Activated CD4-positive, alpha-beta T cell treated with anti-CD3 and anti-CD28 coated beads, Interleukin-2, amount 10 ng/mL, durations not matched to agents 24 days and 14 days (primary cell): ENCODE results near the gene SLC45A3. TPM values are rescaled to one million over a fixed set of nuclear protein-coding genes. Genes with fewer than 3 reads are reported as not detected.
A peak's percentile ranks its signal among the peaks of the same experiment; 100 is the strongest.

Experiments
- DNase-seq: peaks from one replicate; pipeline ENCODE4 v3.0.0; 2022
- H3K27ac Mint-ChIP-seq: one replicate; pipeline ENCODE4 v1.8.0; 2022; ENCODE audit warnings: mild to moderate bottlenecking, mixed read lengths
- H3K27me3 Mint-ChIP-seq: one replicate; pipeline ENCODE4 v1.8.0; 2022; ENCODE audit warnings: mixed read lengths
- H3K36me3 Mint-ChIP-seq: one replicate; pipeline ENCODE4 v1.8.0; 2022; ENCODE audit warnings: low read depth, mild to moderate bottlenecking, mixed read lengths
- H3K4me1 Mint-ChIP-seq: one replicate; pipeline ENCODE4 v1.8.0; 2021; ENCODE audit warnings: mixed read lengths
- H3K4me3 Mint-ChIP-seq: one replicate; pipeline ENCODE4 v1.8.0; 2022; ENCODE audit warnings: mild to moderate bottlenecking, moderate library complexity, mixed read lengths
- H3K9me3 Mint-ChIP-seq: one replicate; pipeline ENCODE4 v1.8.0; 2021; ENCODE audit warnings: mixed read lengths
- intact Hi-C: fragments of 100-400 bp; cut with micrococcal nuclease; formaldehyde crosslinking; loops from one replicate; pipeline ENCODE4 v1.15.1; 2023
- total RNA-seq: library from RNA; stranded (reverse); gene quantifications from 2 replicates; pipeline ENCODE4 v1.2.3, GENCODE V29; 2022

SLC45A3 gene
- total RNA-seq, 1 donor from 2014 or later, result 1.1 TPM

DNA sequence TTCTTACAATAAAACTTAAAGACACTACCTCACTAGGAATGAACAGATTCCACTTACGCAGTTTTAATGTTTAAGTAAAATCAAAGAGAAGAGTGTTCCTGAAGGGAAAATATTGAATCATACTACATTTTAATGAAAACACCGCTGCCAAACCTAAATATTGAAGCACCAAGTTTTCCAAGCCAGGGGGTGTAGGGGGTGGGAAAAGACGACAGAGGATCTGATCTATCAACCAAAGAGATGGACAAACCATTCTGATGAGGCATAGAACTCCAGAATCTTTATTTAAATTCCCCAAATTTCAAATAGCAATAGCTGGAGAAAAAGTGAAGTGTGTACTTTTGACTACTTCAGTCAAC is 49.7 kb downstream of the SLC45A3 start:
- intact Hi-C loops, result loop anchor here (1.0 to 5.0 kb wide), 5 partner anchors 14 to 508 kb away; no protein-coding TSS in a partner anchor
- no peak for DNase-seq
- Mint-ChIP-seq H3K9me3 (no peaks in the 10 kb centered on the region), H3K36me3 (peaks cover 30% of the 10 kb centered on the region), H3K27ac (peak overlapping the region; percentile 97), H3K4me3 (peak overlapping the region; percentile 96), H3K4me1 (peaks cover 42% of the 10 kb centered on the region), H3K27me3 (peaks cover 2% of the 10 kb centered on the region)

DNA sequence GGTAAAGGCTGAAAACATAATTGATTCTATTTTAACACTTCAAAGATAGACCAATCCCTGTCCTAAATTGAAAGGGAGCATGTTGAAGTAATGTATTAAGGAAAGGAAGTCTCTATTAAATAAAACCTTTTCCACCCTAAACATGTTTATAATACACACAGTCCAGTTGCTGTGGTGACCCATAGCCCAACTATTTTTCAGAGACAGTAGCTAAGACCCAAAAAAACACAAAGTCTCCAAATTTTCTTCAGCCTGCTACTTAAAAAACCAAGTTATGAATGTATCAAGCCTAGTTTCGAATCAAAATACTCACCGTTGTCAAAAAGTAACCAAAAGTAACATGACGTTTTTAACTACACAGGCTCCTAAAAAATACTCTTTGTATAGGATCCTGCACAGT is 50.1 kb downstream of the SLC45A3 start:
- Mint-ChIP-seq H3K27me3 (no peaks in the 10 kb centered on the region), H3K27ac (peak overlapping the region; percentile 97), H3K4me3 (peak overlapping the region; percentile 96), H3K9me3 (no peaks in the 10 kb centered on the region), H3K4me1 (peaks cover 43% of the 10 kb centered on the region), H3K36me3 (peaks cover 31% of the 10 kb centered on the region)
- intact Hi-C loops, result loop anchor here (5.0 kb wide), 1 partner anchor 343 kb away; no protein-coding TSS in a partner anchor
- peak; percentile 64 for DNase-seq

DNA sequence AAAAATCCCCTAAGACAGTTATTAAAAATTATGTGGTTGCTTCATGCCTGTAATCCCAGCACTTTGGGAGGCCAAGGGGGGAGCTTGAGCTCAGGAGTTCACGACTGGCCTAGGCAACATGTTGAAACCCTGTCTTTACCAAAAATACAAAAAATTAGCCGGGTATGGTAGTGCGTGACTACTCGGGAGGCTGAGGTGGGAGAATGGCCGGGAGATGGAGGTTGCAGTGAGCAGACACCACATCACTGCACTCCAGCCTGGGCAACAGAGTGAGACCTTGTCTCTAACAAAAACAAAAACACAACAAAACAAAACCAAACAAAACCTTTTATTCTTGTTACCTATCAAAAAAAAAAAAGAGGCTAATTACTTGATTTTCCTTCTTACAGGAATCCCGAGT is 50.6 kb downstream of the SLC45A3 start:
- peak; percentile 73 for DNase-seq
- no peaks in the 10 kb centered on the region for H3K27me3 Mint-ChIP-seq
- H3K4me1 Mint-ChIP-seq, result peaks cover 47% of the 10 kb centered on the region
- peaks cover 36% of the 10 kb centered on the region for H3K36me3 Mint-ChIP-seq
- intact Hi-C loops, result loop anchor here (5.0 kb wide), 1 partner anchor 342 kb away; no protein-coding TSS in a partner anchor
- peak overlapping the region; percentile 97 for H3K27ac Mint-ChIP-seq
- no peaks in the 10 kb centered on the region for H3K9me3 Mint-ChIP-seq
- H3K4me3 Mint-ChIP-seq, result peak overlapping the region; percentile 96

DNA sequence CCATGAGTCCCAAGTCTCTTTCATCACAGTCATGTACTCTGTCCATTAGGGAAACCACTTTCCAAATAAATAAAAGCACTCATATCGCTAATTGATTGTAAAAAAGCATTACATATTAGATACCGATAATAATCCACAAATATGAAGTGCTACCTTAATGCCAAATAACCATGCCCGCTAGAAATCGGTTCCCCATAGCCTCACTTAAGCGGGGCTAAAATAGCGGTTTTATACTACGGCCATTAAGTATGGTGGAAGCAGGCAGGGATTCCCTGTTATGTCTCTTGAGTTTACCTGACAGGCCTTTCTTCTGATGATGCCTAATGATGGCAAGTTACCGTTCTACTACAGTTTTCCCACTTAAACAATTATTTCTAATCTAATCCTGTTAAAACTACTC is 52.4 kb downstream of the SLC45A3 start:
- intact Hi-C loops, result no loop called here
- H3K36me3 Mint-ChIP-seq, result peaks cover 48% of the 10 kb centered on the region
- DNase-seq, result no peak
- peaks cover 46% of the 10 kb centered on the region for H3K4me1 Mint-ChIP-seq
- H3K27ac Mint-ChIP-seq, result peak overlapping the region; percentile 60
- peak overlapping the region; percentile 64 for H3K4me3 Mint-ChIP-seq
- H3K27me3 Mint-ChIP-seq, result no peaks in the 10 kb centered on the region
- H3K9me3 Mint-ChIP-seq, result no peaks in the 10 kb centered on the region

DNA sequence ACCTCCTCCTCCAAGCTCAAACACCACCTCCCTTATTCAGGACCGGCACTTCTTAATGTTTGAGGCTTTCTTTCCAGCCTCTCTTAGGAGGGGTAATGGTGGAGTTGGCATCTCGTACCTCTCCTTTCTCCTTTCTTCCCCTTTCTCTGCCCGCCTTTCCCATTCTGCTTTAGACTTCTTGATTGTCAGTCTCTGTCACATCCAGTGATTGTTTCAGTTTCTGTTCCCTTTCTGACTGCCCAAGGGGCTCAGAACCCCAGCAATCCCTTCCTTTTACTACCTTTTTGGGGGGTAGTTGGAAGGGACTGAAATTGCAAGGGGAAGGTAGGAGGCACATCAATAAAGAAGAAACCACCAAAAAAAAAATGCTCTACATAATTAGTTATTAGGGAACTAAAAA is 54.1 kb downstream of the SLC45A3 start:
- no peak for DNase-seq
- intact Hi-C loops, result no loop called here
- Mint-ChIP-seq H3K27ac (peak overlapping the region; percentile 21), H3K4me3 (peak overlapping the region; percentile 53), H3K36me3 (peaks cover 56% of the 10 kb centered on the region), H3K9me3 (no peaks in the 10 kb centered on the region), H3K27me3 (no peaks in the 10 kb centered on the region), H3K4me1 (peaks cover 42% of the 10 kb centered on the region)

DNA sequence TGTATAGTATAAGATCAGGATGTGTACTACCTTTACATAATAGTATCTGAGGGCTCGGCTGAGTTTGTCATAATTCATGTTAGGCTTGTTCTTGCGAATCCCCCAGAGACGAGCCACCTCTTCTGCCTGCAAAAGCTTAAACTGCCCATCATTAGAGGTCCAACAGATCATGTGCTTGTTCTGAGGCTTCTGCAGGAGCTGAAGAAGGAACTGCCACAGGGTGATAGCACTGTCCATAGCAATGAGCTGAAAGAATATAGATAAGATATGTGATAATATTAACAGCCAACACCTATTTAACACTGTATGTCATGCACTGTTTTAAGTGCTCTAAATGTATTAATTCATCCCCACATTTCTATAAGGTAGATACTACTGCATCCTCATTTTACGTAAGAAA is 56.7 kb downstream of the SLC45A3 start:
- no peak overlapping the region for H3K4me3 Mint-ChIP-seq
- peaks cover 68% of the 10 kb centered on the region for H3K36me3 Mint-ChIP-seq
- intact Hi-C loops, result no loop called here
- no peak overlapping the region for H3K27ac Mint-ChIP-seq
- no peak for DNase-seq
- no peaks in the 10 kb centered on the region for H3K27me3 Mint-ChIP-seq
- peaks cover 38% of the 10 kb centered on the region for H3K4me1 Mint-ChIP-seq
- no peaks in the 10 kb centered on the region for H3K9me3 Mint-ChIP-seq

DNA sequence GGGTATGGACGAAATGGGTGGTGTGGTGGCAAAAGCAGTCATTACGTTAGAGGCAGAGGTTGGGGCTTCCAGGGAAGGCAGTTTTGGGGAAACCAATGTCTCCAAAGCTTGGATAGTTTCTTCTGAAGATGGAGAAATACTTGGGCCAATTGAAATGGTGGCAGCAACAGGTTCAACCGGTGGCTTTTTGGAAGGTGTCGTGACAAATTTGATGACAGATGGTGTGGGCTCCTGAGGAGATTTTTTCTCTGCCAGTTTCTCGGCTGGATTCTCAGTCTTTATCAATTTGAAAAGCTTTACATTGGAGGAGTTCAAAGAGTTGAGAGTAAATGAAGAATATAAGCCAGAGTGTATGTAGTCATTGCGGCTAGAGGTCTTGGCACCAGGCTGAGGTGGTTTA is 60.0 kb downstream of the SLC45A3 start:
- Mint-ChIP-seq H3K36me3 (peaks cover 61% of the 10 kb centered on the region), H3K27me3 (no peaks in the 10 kb centered on the region), H3K4me3 (no peak overlapping the region), H3K4me1 (peaks cover 21% of the 10 kb centered on the region), H3K27ac (peak overlapping the region; percentile 22), H3K9me3 (no peaks in the 10 kb centered on the region)
- DNase-seq, result no peak
- intact Hi-C loops, result no loop called here

DNA sequence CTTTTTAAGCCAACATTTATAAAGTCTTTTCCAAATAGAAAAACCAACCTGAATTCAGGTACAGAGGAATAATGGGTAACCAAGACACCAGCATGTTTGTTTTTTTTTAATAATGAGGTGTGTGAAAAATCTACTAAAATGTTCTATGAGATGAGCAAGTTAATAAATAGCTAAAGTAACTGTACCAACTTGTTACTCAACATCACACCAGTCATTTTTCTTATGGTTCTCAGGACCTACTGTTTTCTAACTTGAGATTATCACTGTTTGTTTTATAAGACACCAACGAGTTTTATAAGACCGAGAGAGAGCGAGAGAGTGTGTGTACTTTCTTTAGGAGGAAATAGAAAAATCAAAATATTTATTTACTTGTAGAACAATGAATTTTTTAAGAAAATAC is 60.9 kb downstream of the SLC45A3 start:
- Mint-ChIP-seq H3K4me1 (peaks cover 19% of the 10 kb centered on the region), H3K27me3 (no peaks in the 10 kb centered on the region), H3K36me3 (peaks cover 60% of the 10 kb centered on the region), H3K9me3 (no peaks in the 10 kb centered on the region), H3K4me3 (no peak overlapping the region), H3K27ac (no peak overlapping the region)
- no peak for DNase-seq
- intact Hi-C loops, result no loop called here

DNA sequence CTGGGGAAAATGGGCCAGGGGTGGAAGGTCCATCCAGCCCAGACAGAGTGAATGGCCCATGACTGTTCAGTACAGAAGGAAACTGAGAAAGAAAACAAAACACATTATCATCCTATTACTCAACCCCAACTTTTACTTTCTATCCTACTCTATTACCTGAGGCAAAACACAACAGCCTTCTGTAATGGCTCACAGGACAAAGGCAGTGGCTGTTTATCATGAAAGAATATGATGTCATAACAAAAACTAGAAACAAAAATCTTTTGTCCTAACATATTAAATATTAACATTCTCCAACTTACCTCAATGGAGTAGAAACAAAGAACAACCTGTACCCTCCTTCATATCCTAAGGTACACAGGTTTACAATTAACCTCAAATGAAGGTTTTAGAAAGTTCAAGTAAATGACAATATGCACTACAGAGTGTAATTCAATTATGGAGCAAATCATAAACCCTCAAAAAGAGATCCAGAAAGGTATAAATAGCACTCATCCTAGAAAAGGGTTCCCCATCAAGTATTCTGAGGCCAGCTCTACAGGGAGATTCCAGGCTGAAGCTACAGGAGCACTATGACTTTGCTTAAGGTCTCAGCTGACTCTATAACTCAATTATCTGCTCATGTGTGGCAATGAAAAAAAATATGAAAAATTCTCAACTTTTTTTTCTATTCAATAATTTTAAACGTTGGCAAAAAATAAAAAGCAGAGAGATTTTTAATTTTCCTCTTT is 63.6 kb downstream of the SLC45A3 start:
- Mint-ChIP-seq H3K4me3 (no peak overlapping the region), H3K27ac (peak overlapping the region; percentile 41), H3K4me1 (peaks cover 24% of the 10 kb centered on the region), H3K27me3 (no peaks in the 10 kb centered on the region), H3K9me3 (no peaks in the 10 kb centered on the region), H3K36me3 (peaks cover 57% of the 10 kb centered on the region)
- DNase-seq, result no peak
- intact Hi-C loops, result loop anchor here (1.0 kb wide), 1 partner anchor 15 kb away; no protein-coding TSS in a partner anchor

DNA sequence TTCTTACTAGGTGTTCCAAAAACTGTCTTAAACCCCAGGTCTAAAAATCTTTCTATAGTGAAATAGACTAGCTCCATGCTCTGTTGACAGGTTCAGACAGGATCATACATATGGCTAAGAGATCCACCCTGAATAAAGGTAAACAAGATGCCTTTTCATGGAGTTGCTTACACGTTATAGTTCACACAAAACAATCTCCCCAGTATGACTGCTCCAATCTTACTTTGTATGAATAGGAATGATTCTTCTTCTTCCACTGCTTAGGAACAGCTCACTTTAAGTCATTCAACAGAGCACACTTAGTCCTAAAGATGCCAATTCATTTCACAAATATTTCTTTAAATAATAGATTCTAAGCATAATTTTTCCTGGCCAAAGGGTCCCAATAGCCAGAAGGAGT is 64.5 kb downstream of the SLC45A3 start:
- peak overlapping the region; percentile 7 for H3K27ac Mint-ChIP-seq
- no peak overlapping the region for H3K4me3 Mint-ChIP-seq
- H3K9me3 Mint-ChIP-seq, result no peaks in the 10 kb centered on the region
- H3K27me3 Mint-ChIP-seq, result no peaks in the 10 kb centered on the region
- intact Hi-C loops, result loop anchor here (1.0 kb wide), 1 partner anchor 16 kb away; no protein-coding TSS in a partner anchor
- no peak for DNase-seq
- H3K4me1 Mint-ChIP-seq, result peaks cover 32% of the 10 kb centered on the region
- H3K36me3 Mint-ChIP-seq, result peaks cover 60% of the 10 kb centered on the region

DNA sequence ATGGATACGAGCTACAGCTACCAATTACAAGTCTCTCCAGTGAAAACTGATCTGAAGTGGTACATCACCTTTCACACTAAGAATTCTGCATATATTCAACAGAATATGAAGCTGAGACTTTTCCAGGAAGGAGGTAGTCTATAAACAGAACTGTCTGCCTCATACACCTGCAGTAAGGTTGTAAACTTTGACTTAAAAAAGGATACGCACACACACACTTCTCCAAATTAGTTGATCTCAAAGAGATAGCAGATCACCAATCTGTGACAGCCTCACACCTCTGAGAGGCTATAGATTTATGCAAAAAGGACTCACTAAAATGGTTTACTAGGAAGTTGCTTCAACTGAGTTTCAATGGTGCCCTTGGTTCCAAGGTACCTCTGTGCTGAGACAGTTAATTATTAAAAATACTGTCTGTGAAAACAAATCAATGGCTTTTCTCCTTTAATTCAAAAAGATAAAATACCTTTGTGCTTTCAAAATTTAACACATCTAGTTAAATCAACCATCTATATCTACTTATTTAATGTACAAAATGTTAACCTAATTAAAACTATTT is 66.4 kb downstream of the SLC45A3 start:
- no peak overlapping the region for H3K4me3 Mint-ChIP-seq
- H3K36me3 Mint-ChIP-seq, result peaks cover 58% of the 10 kb centered on the region
- H3K27ac Mint-ChIP-seq, result no peak overlapping the region
- no peak for DNase-seq
- no peaks in the 10 kb centered on the region for H3K9me3 Mint-ChIP-seq
- peaks cover 36% of the 10 kb centered on the region for H3K4me1 Mint-ChIP-seq
- no peaks in the 10 kb centered on the region for H3K27me3 Mint-ChIP-seq
- intact Hi-C loops, result no loop called here

DNA sequence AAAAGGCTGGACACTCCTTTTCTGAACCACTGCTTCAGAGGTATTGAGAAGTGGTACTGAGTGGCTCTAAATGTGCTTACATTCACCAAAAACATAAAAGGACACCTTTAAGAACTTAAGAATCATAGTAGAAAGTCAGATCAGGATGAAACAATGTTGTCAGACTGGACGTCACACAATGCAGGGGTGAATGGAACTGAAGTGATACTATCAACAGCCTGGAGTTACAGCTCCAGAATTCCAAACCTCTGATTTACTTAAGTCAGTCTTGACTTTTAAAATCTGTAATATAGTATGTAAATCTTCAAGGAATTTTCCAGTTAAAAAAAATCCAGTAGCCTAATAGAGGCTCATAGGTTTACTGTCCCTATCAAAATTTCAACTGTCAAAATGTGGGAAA is 67.8 kb downstream of the SLC45A3 start:
- H3K36me3 Mint-ChIP-seq, result peaks cover 62% of the 10 kb centered on the region
- H3K9me3 Mint-ChIP-seq, result no peaks in the 10 kb centered on the region
- no peak for DNase-seq
- no peak overlapping the region for H3K4me3 Mint-ChIP-seq
- no peaks in the 10 kb centered on the region for H3K27me3 Mint-ChIP-seq
- no peak overlapping the region for H3K27ac Mint-ChIP-seq
- peaks cover 36% of the 10 kb centered on the region for H3K4me1 Mint-ChIP-seq
- intact Hi-C loops, result no loop called here

DNA sequence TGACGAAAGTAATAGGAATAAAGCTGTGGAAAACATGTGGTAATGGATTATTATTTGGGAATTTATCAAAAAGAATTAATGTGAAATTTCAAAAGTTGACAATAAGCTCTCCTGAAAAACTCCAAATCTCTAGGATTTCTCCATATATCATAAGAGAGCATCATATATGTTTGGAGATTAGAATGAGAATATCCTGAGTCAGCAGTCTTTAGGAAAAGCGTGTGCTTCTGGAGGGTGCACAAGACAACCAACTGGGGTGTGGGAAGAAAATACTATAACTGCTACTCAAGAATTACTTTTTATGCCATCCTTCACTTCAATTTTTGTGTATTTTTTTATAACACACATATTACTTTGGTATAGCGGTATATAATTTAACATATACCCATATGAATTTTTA is 68.2 kb downstream of the SLC45A3 start:
- intact Hi-C loops, result no loop called here
- Mint-ChIP-seq H3K27me3 (no peaks in the 10 kb centered on the region), H3K4me3 (no peak overlapping the region), H3K36me3 (peaks cover 64% of the 10 kb centered on the region), H3K27ac (no peak overlapping the region), H3K9me3 (no peaks in the 10 kb centered on the region), H3K4me1 (peaks cover 36% of the 10 kb centered on the region)
- no peak for DNase-seq

DNA sequence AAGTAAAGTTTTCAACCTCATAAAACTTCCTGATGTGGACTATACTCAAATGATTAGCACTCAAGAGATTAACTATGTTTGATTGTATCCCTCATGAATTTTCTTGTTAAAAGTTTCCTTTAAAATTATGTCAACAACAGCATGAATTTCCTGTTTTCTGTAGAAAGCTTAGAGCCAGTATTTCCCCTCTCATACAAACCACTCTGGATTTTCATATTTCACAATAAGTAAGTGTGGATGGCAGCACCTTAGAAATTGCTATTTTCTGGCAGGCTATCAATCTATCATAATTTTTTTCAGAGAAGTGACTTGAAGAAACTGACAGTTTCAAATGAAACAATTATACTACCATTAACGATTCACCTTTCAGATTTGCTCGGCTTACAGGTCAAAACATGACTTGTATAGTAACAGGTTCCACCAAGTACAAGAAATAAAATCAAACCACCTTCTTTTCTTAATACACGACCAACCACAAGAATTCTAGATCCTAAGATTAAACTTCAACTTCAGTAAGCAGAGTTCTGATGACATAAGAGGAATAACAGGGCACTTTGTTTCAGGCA is 69.3 kb downstream of the SLC45A3 start:
- intact Hi-C loops, result no loop called here
- DNase-seq, result no peak
- Mint-ChIP-seq H3K27me3 (no peaks in the 10 kb centered on the region), H3K4me3 (peak overlapping the region; percentile 11), H3K27ac (peak overlapping the region; percentile 64), H3K9me3 (no peaks in the 10 kb centered on the region), H3K4me1 (peaks cover 30% of the 10 kb centered on the region), H3K36me3 (peaks cover 60% of the 10 kb centered on the region)
